RWPE2 (cell line): ENCODE measurements around the gene TOMM70.
A peak's percentile ranks its signal among the peaks of the same experiment; 100 is the strongest.

Source experiments
- ATAC-seq: fragments of 200-7000 bp; cut with Tn5 transposase; 3 replicates; pipeline ENCODE4 v1.9.1; 2021; ENCODE audit warnings: low read depth
- DNase-seq: peaks from one replicate; pipeline ENCODE4 v3.0.0-alpha.2; 2020; ENCODE audit warnings: low spot score
- H3K27ac ChIP-seq: fragments of 450-650 bp; 2 replicates; pipeline ENCODE4 v1.5.1; 2017; ENCODE audit warnings: mild to moderate bottlenecking; ENCODE audit not compliant: poor library complexity, severe bottlenecking
- H3K27me3 ChIP-seq: fragments of 250-450 bp; sonication (Bioruptor Pico); 2 replicates; pipeline ENCODE4 v1.5.1; 2021; ENCODE audit warnings: mild to moderate bottlenecking, moderate library complexity; ENCODE audit not compliant: insufficient read depth, poor library complexity, severe bottlenecking
- H3K36me3 ChIP-seq: fragments of 250-450 bp; sonication (Bioruptor Pico); 2 replicates; pipeline ENCODE4 v1.5.1; 2020; ENCODE audit warnings: low read depth, mild to moderate bottlenecking, moderate library complexity
- H3K4me1 ChIP-seq: fragments of 250-450 bp; sonication (Bioruptor Pico); 2 replicates; pipeline ENCODE4 v1.5.1; 2021; ENCODE audit warnings: mild to moderate bottlenecking, moderate library complexity; ENCODE audit not compliant: insufficient read depth, poor library complexity, severe bottlenecking
- H3K4me3 ChIP-seq: fragments of 250-450 bp; sonication (Bioruptor Pico); 2 replicates; pipeline ENCODE4 v1.5.1; 2021; ENCODE audit warnings: mild to moderate bottlenecking, moderate library complexity; ENCODE audit not compliant: severe bottlenecking
- H3K9me3 ChIP-seq: fragments of 250-450 bp; sonication (Bioruptor Pico); 2 replicates; pipeline ENCODE4 v1.5.1; 2021; ENCODE audit warnings: mild to moderate bottlenecking, moderate library complexity; ENCODE audit not compliant: severe bottlenecking
- TF ChIP-seq, protein P1 (sequence below): fragments of 450-650 bp; IDR thresholded peaks from one replicate; pipeline ENCODE4 v1.5.1; 2017; ENCODE audit warnings: mild to moderate bottlenecking, moderate library complexity; ENCODE audit not compliant: poor library complexity, severe bottlenecking

TOMM70 gene

GRCh38 chr3:100325827-100326226 lies 75.1 kb downstream of the TOMM70 start:
- H3K4me3 ChIP-seq = no peak overlapping the region
- TF ChIP-seq, protein P1, sequence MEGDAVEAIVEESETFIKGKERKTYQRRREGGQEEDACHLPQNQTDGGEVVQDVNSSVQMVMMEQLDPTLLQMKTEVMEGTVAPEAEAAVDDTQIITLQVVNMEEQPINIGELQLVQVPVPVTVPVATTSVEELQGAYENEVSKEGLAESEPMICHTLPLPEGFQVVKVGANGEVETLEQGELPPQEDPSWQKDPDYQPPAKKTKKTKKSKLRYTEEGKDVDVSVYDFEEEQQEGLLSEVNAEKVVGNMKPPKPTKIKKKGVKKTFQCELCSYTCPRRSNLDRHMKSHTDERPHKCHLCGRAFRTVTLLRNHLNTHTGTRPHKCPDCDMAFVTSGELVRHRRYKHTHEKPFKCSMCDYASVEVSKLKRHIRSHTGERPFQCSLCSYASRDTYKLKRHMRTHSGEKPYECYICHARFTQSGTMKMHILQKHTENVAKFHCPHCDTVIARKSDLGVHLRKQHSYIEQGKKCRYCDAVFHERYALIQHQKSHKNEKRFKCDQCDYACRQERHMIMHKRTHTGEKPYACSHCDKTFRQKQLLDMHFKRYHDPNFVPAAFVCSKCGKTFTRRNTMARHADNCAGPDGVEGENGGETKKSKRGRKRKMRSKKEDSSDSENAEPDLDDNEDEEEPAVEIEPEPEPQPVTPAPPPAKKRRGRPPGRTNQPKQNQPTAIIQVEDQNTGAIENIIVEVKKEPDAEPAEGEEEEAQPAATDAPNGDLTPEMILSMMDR = no peak
- H3K9me3 ChIP-seq = no peaks in the 10 kb centered on the region
- no peak for ATAC-seq
- peaks cover 49% of the 10 kb centered on the region for H3K36me3 ChIP-seq
- no peak for DNase-seq
- no peak overlapping the region for H3K27ac ChIP-seq
- H3K4me1 ChIP-seq = no peaks in the 10 kb centered on the region
- no peaks in the 10 kb centered on the region for H3K27me3 ChIP-seq

DNA sequence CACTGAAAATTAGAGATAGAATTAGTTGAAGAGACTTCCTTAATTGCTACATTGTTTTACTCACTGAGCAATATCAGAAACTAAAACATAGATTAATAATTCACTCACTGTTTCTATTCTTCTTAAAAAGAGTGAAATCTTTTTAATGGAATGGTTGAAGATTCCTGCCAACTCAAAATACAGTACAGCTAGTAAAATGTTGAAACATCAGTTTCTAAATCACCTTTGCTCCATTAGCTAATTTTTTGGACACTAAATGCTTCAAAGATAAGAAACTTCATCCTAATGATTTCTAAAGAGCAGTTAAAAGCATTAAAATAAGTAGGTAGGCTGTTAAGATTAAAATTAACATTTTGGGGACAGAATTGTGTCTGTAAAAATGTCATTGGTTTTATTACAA lies 76.8 kb downstream of the TOMM70 start:
- TF ChIP-seq, protein P1 = no peak
- no peak overlapping the region for H3K4me3 ChIP-seq
- no peak overlapping the region for H3K27ac ChIP-seq
- no peaks in the 10 kb centered on the region for H3K27me3 ChIP-seq
- ATAC-seq = no peak
- H3K36me3 ChIP-seq = peaks cover 67% of the 10 kb centered on the region
- H3K9me3 ChIP-seq = no peaks in the 10 kb centered on the region
- no peak for DNase-seq
- no peaks in the 10 kb centered on the region for H3K4me1 ChIP-seq

DNA sequence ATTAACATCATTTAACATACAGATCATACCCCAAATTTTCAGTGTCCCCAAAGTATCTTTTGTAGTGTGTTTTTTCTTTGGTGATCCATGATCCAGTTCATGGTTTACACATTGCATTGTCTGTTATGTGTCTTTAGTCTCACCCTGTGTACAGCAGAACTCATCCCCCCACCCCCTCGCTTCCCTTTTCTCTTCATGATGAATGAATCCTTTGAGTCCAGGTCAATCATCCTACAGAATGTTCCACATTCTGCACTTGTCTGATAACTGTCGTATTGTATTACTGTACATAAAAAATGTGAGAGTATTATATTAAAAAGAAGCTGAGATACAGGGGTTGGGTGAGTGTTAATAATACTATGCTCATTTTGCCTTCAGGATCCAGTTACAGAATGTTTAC lies 80.9 kb downstream of the TOMM70 start:
- no peaks in the 10 kb centered on the region for H3K27me3 ChIP-seq
- no peak overlapping the region for H3K4me3 ChIP-seq
- no peaks in the 10 kb centered on the region for H3K4me1 ChIP-seq
- no peaks in the 10 kb centered on the region for H3K9me3 ChIP-seq
- no peak for ATAC-seq
- no peak for DNase-seq
- TF ChIP-seq, protein P1 = no peak
- no peak overlapping the region for H3K27ac ChIP-seq
- peaks cover 89% of the 10 kb centered on the region for H3K36me3 ChIP-seq

- Histone ChIP-seq H3K4me1 (no peaks in the 10 kb centered on the region), H3K4me3 (no peak overlapping the region), H3K27me3 (no peaks in the 10 kb centered on the region), H3K9me3 (no peaks in the 10 kb centered on the region), H3K27ac (no peak overlapping the region), H3K36me3 (peaks cover 84% of the 10 kb centered on the region)
- TF ChIP-seq, protein P1 = no peak
- no peak for DNase-seq
- ATAC-seq = no peak
Measured at GRCh38 chr3:100317912-100318311, 83.0 kb downstream of the TOMM70 start.

- no peak for DNase-seq
- H3K9me3 ChIP-seq = no peaks in the 10 kb centered on the region
Measured at GRCh38 chr3:100316641-100317069, 84.2 kb downstream of the TOMM70 start.

More at GRCh38 chr3:100316641-100317069, 84.2 kb downstream of the TOMM70 start:
- Histone ChIP-seq H3K4me1 (no peaks in the 10 kb centered on the region), H3K36me3 (peaks cover 75% of the 10 kb centered on the region), H3K27ac (no peak overlapping the region), H3K4me3 (no peak overlapping the region), H3K27me3 (no peaks in the 10 kb centered on the region)
- ATAC-seq = peak; percentile 68
- TF ChIP-seq, protein P1 = peak; percentile 80
